CD4-positive, alpha-beta T cell treated with Interferon alpha-2 for 1 hour (primary cell): ENCODE measurements around the gene GPR180.

Experiments
- DNase-seq, 2 donors: peaks; one replicate each; pipeline ENCODE4 v3.0.0-alpha.2; 2020 to 2022

The GPR180 gene

GRCh38 chr13:94657167-94657566 is 55.5 kb downstream of the GPR180 start:
- no peak for DNase-seq

DNA sequence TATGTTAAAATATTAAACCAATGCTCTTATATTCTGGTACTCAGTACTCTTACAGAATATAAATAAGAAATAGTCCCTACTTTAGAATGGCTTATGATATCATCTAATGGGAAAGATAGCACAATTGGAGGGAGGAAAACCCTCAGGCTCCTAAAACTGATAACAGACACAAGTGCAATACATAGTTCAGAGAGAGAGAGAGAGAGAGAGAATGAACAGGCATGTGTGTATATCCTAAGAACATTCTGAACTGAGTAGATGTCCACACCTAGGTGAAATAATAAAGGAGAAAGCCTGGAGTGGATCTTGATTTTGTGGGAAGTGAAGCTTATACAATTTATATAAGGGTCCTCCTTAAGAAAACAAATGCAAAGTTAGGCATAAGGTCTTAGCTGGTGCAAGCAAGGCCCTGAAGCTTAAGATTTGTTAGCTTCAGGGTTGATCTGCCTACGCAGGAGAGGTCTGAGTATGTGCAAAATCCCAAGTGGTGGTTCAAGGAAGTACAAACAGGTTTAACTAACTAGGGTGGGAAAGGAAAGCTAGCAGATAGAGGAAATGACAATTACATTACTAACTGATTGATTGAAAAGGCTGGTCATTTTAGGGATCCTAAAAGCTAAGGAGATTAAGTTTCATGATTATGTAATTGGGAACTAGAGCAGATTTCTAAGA is 57.4 kb downstream of the GPR180 start:
- DNase-seq = no peak

- no peak for DNase-seq
Observed at GRCh38 chr13:94659598-94659946, 57.9 kb downstream of the GPR180 start.

- DNase-seq = no peak
Observed at GRCh38 chr13:94660695-94661326, 59.2 kb downstream of the GPR180 start.

DNA sequence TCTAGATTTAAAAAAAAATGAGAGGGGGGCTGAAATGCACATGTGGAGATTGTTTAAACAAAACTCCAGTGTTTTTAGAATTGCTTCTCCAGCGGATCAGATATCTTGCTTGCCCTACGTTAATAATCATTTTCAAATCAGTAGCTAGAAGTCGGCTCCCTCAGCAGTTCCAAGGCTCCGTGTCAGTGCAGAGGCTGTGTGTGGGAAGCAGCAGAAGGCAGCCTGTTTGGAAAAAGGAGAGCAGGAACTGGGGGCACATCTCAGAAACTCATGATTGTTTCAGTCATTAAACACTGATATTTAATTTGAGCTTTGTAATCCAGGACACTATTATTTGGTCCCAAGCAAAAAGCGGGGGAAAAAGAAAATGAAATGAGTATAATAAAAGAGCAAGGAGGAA is 59.7 kb downstream of the GPR180 start:
- no peak for DNase-seq

GRCh38 chr13:94662274-94662945 is 60.8 kb downstream of the GPR180 start:
- no peak for DNase-seq

- DNase-seq = no peak
Observed at GRCh38 chr13:94664889-94665288, 63.2 kb downstream of the GPR180 start.

DNA sequence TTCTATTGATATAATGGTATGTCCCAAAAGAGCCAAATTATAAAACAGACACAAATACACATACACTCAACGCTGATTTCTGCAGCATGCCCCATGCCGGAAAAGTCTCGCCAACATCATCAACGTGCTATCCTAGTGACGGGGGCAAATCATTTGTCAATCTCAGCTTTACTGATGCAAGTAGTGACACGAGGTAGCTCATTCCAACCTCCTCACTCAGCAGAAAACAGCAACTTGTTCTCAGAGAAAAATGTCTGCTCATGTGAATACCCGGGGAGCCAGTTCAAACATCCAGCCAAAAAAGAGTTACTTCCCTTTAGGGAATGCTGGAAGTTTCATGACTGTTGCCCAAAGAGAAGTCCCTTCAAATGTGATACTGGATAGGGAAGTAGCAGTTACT is 64.4 kb downstream of the GPR180 start:
- no peak for DNase-seq

DNA sequence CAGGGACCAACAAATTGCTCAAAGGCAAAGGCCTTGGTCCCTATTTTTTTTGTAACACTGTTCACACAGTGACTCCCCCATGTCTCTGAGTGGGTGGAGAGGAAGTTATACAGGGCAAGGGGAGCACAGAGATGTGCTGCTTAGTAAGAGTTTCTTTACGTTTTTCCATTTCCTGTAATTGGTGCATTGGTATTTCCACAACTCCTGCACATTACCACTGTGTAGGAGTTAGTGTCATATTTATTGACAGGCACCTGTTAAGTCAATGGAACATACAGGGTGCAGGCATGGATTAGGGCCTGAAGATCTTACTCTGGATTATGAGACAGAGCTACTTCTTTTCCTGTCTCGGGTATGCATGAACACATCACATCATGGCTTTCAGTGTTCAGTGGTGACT is 65.5 kb downstream of the GPR180 start:
- DNase-seq = no peak

GRCh38 chr13:94672400-94672799 is 70.7 kb downstream of the GPR180 start:
- no peak for DNase-seq

DNA sequence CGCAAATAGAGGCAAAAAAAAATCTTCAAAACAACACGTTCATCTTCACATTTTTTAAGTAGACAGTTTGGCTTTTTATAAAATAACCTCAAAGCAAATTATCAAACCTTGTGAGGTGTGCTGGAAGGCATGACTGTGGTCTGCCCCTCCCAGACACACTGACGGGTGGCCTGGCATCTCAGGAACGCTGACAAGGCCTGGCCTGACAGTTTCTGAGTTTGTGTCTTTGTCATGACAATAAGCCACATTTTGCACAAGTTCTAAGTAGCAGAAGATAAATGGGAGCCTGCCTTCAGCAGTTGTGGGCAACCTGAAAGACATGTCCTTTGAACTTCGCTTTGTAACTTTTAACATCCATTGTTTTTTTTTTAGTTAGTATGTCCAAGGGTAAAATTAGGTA is 72.2 kb downstream of the GPR180 start:
- DNase-seq = no peak

DNA sequence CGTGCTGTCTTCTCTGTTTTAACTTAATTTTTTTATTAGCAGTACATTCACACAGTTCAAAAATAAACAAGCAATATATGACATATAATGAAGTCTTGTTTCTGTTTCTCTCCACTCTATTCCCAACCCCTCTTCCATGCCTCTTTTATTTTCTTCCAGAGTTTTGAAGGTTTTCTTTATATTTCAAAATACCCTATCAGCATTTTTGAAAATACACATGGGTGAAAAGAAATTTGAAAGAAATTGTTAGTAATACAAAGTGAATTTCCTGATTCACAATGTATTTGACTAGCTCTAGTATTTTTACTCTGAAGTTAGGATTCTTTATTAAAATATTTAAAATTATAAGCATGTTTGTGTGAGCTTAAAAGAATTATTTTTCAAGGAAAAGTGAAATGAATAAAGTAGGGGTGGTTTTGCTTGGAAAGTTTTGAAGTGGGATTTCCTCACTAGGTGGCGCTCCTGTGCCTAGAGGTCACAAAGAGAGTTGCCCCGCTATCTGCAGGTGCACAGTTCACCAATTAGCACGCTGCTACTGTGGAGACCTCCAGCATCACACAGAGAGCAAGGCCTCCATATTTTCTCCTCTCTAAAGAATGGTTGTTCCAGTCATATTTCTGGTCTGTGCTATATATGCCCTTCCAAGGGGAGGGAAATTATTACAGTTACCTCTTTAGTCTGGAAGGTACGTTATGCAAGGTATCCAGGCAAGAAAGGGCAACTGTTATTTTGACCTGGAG is 73.1 kb downstream of the GPR180 start:
- DNase-seq = peak; percentile 8 to 42

DNA sequence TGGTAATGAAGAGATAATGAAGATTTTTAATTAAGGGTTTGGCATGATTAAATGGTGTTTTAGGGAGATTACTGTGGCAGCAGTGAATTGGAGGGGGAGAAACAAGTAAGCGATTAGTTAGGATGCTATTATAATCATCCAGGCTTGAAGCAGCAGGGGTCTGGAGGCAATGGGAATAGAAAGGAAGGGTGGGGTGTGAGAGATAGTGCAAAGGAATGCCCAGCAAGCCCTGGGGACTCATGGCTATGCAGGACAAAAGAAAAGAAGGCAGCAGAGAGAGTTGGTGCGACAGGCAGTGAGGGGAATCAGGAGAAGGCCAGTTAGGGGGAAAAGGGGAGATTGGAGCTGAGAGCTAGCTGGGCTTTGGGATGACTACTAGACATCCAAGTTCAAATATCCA is 76.1 kb downstream of the GPR180 start:
- no peak for DNase-seq

- no peak for DNase-seq
Observed at GRCh38 chr13:94678845-94679244, 77.2 kb downstream of the GPR180 start.

DNA sequence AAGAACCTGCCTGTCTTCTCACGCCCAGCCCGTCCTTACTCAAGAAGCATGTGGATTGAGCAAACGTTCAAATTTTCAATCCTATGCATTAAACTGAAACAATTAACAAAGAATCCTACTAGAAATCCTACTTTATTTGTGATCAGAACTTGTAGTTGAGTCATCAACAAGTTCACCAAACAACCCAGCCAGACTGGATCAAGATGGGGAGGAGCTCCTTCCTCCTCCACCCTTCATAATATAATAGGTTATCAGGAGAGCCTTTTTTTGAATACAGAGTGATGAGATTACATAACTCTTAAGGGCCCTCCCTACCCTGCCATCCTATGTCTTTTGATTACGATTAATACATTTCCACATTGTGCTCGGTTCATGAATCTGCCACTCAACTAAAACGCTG is 78.0 kb downstream of the GPR180 start:
- no peak for DNase-seq

GRCh38 chr13:94682229-94682628 is 80.6 kb downstream of the GPR180 start:
- DNase-seq = no peak

DNA sequence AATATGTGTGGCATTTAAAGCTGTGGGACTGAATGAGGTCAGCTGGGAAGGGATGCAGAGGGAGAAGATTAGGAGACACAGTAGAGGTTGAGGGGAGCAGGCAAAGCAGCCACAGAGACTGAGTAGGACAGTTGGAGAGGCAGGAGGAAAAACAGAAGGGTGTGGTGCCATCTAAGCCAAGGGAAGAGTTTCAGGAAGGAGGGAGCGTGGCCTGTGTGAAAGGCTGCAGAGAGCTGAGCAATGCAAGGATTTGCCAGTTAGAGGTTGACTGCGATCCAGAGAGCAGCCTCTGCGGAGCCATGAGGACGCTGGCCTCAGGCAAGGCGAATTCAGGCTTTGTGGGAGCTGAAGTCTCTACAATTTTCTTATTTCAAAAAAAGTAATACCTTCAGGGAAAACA is 81.8 kb downstream of the GPR180 start:
- DNase-seq = no peak
